ENCODE results near the gene NVL. TPM values are rescaled to one million over a fixed set of nuclear protein-coding genes. Genes with fewer than 3 reads are reported as not detected.

Gene NVL
- total RNA-seq, 1 donor from 2014 or later = 10.3 TPM

DNA sequence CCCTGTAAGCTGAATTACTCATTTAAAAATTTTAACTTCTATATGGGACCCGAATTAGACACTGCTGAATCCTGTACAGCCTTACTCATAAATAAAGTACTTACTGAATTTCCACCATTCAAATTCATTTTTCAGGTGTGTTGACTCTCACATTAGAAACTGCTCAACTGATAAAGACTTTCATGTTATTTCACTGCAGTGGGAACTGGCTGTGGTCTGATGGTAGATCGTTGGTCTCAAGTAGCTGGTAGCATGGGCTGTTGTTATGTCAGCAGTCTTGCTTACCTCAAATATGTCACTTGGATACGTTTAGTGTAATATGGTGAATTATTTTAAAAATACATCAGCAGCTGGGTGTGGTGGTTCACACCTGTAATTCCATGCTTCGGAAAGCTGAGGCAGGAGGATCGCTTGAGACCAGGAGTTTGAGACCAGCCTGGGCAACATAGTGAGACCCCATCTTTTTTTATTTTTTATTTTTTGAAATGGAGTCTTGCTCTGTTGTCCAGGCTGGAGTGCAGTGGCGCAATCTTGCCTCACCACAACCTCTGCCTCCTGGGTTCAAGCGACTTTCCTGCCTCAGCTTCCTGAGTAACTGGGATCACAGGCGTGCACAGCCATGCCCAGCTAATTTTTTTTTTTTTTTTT is 136.5 kb downstream of the NVL start:
- intact Hi-C loops (cut with micrococcal nuclease) = no loop called here
- no peaks in the 10 kb centered on the region for H3K4me1 ChIP-seq
- DNase-seq = no peak
- no peak overlapping the region for H3K4me3 ChIP-seq
- H3K27me3 ChIP-seq (ENCODE audit: low read depth) = no peaks in the 10 kb centered on the region
- H3K27ac ChIP-seq (replicated peaks) = no peak overlapping the region
- TF ChIP-seq, protein P1, sequence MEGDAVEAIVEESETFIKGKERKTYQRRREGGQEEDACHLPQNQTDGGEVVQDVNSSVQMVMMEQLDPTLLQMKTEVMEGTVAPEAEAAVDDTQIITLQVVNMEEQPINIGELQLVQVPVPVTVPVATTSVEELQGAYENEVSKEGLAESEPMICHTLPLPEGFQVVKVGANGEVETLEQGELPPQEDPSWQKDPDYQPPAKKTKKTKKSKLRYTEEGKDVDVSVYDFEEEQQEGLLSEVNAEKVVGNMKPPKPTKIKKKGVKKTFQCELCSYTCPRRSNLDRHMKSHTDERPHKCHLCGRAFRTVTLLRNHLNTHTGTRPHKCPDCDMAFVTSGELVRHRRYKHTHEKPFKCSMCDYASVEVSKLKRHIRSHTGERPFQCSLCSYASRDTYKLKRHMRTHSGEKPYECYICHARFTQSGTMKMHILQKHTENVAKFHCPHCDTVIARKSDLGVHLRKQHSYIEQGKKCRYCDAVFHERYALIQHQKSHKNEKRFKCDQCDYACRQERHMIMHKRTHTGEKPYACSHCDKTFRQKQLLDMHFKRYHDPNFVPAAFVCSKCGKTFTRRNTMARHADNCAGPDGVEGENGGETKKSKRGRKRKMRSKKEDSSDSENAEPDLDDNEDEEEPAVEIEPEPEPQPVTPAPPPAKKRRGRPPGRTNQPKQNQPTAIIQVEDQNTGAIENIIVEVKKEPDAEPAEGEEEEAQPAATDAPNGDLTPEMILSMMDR (IDR thresholded peaks at IDR 0.05; ENCODE audit: borderline replicate concordance) = no peak
- H3K36me3 ChIP-seq = peaks cover 47% of the 10 kb centered on the region
- H3K9me3 ChIP-seq (replicated peaks) = no peaks in the 10 kb centered on the region

DNA sequence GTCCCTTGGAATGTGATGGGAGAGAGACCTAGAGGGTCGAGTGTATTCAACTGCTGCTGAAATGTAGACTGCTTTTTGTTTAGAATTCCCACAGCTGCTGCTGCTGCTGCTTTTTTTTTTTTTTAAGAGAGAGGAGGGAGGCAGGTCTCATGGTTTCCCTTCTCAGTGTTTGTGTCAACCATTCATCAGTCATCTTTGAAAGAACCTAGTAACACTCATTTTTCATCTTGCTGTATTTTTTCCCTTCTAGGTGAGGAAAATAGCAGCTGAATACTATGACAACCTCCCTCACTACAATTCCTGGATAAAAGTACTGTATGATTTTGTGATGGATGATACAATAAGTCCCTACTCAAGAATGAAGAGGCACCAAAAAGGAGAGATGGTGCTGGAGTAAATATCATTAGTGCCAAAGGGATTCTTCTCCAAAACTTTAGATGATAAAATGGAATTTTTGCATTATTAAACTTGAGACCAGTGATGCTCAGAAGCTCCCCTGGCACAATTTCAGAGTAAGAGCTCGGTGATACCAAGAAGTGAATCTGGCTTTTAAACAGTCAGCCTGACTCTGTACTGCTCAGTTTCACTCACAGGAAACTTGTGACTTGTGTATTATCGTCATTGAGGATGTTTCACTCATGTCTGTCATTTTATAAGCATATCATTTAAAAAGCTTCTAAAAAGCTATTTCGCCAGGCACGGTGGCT is 137.7 kb downstream of the NVL start:
- TF ChIP-seq, protein P1 (IDR thresholded peaks at IDR 0.05; ENCODE audit: borderline replicate concordance) = no peak
- DNase-seq = no peak
- intact Hi-C loops (cut with micrococcal nuclease) = no loop called here
- peaks cover 47% of the 10 kb centered on the region for H3K36me3 ChIP-seq
- no peaks in the 10 kb centered on the region for H3K9me3 ChIP-seq (replicated peaks)
- H3K4me1 ChIP-seq = no peaks in the 10 kb centered on the region
- no peak overlapping the region for H3K4me3 ChIP-seq
- no peaks in the 10 kb centered on the region for H3K27me3 ChIP-seq (ENCODE audit: low read depth)
- no peak overlapping the region for H3K27ac ChIP-seq (replicated peaks)

DNA sequence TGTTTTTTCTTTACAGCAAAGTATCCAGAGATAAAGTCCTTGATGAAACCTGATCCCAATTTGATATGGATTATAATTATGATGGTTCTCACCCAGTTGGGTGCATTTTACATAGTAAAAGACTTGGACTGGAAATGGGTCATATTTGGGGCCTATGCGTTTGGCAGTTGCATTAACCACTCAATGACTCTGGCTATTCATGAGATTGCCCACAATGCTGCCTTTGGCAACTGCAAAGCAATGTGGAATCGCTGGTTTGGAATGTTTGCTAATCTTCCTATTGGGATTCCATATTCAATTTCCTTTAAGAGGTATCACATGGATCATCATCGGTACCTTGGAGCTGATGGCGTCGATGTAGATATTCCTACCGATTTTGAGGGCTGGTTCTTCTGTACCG is 140.4 kb downstream of the NVL start:
- no peak overlapping the region for H3K27ac ChIP-seq (replicated peaks)
- TF ChIP-seq, protein P1 (IDR thresholded peaks at IDR 0.05; ENCODE audit: borderline replicate concordance) = no peak
- intact Hi-C loops (cut with micrococcal nuclease) = no loop called here
- no peak overlapping the region for H3K4me3 ChIP-seq
- H3K4me1 ChIP-seq = peaks cover 25% of the 10 kb centered on the region
- no peaks in the 10 kb centered on the region for H3K27me3 ChIP-seq (ENCODE audit: low read depth)
- no peaks in the 10 kb centered on the region for H3K9me3 ChIP-seq (replicated peaks)
- no peak for DNase-seq
- H3K36me3 ChIP-seq = peaks cover 47% of the 10 kb centered on the region

DNA sequence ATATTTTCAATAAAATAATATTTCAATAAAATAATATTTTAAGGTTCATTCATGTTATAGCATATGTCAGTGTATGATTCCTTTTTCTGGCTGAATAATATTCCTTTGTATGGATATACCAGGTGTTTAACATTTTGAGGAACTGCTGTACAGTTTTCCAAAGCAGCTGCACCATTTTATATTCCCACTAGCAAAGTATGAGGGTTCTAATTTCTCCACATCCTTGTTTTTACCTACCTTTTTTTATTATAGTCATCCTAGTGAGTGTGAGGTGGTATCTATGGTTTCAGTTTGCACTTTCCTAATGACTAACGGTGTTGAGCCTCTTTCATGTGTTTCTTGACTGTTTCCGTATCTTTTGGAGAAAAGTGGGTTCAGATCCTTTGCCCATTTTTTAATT is 141.7 kb downstream of the NVL start:
- TF ChIP-seq, protein P1 (IDR thresholded peaks at IDR 0.05; ENCODE audit: borderline replicate concordance) = no peak
- DNase-seq = no peak
- Histone ChIP-seq H3K27ac (replicated peaks) (no peak overlapping the region), H3K27me3 (ENCODE audit: low read depth) (no peaks in the 10 kb centered on the region), H3K9me3 (replicated peaks) (no peaks in the 10 kb centered on the region), H3K4me3 (no peak overlapping the region), H3K4me1 (peaks cover 37% of the 10 kb centered on the region), H3K36me3 (peaks cover 35% of the 10 kb centered on the region)
- intact Hi-C loops (cut with micrococcal nuclease) = no loop called here

DNA sequence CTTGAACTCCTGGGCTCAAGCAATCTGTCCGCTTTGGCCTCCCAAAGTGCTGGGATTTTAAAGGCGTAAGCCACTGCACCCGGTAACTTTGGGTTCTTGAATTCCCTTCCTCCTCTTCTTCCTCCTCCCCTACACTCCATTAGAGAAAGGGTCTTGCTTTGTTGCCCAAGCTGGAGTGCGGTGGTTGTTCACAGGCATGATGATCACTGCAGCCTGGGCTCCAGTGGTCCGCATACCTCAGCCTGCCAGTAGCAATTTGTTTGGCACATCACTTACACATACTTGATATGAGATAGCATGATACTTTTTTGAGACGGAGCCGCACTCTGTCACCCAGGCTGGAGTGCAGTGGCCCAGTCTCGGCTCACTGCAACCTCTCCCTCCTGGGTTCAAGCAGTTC is 144.8 kb downstream of the NVL start:
- Histone ChIP-seq H3K36me3 (peaks cover 7% of the 10 kb centered on the region), H3K27me3 (ENCODE audit: low read depth) (no peaks in the 10 kb centered on the region), H3K27ac (replicated peaks) (peak overlapping the region; percentile 7), H3K4me1 (peaks cover 47% of the 10 kb centered on the region), H3K9me3 (replicated peaks) (no peaks in the 10 kb centered on the region), H3K4me3 (peak overlapping the region; percentile 98)
- TF ChIP-seq, protein P1 (IDR thresholded peaks at IDR 0.05; ENCODE audit: borderline replicate concordance) = no peak
- DNase-seq = no peak
- intact Hi-C loops (cut with micrococcal nuclease) = no loop called here
